ENCODE measurements around the gene FN1. TPM values are rescaled to one million over a fixed set of nuclear protein-coding genes. Genes with fewer than 3 reads are reported as not detected.

Gene FN1
- total and polyA plus RNA-seq, 2 of the 8 experiments (the other 6 are each of a cell fraction or from before 2014, with no cell fraction given) = 42.9 to 109 TPM

DNA sequence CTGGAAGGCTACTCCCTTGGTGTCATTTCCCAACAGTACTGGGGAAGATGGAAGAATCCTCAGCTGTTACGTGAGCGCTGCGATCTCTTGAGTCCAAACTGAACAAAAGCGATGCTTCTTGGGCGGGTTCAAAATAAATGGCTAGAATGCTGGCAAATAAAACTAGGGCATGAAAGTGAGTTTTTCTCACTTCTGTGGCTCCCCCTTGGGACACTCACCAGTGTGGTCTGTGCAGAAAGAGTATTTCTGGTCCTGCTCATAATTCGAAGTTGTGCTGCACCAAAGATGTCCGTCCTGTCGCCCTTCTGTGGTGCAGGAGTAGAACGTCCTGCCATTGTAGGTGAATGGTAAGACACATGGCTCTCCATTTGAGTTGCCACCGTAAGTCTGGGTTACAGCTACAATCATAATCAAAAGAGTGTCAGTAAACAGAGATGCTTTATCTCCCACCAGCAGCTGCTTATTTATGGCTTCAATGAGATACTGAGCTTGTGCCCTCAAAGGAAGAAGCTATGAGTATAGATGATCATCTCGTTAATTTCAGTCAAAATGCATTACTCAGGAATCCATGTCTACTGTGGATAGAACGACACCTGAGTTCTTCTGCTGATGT, 11.8 kb downstream of the FN1 start (continued):
- TF ChIP-seq, protein P1, sequence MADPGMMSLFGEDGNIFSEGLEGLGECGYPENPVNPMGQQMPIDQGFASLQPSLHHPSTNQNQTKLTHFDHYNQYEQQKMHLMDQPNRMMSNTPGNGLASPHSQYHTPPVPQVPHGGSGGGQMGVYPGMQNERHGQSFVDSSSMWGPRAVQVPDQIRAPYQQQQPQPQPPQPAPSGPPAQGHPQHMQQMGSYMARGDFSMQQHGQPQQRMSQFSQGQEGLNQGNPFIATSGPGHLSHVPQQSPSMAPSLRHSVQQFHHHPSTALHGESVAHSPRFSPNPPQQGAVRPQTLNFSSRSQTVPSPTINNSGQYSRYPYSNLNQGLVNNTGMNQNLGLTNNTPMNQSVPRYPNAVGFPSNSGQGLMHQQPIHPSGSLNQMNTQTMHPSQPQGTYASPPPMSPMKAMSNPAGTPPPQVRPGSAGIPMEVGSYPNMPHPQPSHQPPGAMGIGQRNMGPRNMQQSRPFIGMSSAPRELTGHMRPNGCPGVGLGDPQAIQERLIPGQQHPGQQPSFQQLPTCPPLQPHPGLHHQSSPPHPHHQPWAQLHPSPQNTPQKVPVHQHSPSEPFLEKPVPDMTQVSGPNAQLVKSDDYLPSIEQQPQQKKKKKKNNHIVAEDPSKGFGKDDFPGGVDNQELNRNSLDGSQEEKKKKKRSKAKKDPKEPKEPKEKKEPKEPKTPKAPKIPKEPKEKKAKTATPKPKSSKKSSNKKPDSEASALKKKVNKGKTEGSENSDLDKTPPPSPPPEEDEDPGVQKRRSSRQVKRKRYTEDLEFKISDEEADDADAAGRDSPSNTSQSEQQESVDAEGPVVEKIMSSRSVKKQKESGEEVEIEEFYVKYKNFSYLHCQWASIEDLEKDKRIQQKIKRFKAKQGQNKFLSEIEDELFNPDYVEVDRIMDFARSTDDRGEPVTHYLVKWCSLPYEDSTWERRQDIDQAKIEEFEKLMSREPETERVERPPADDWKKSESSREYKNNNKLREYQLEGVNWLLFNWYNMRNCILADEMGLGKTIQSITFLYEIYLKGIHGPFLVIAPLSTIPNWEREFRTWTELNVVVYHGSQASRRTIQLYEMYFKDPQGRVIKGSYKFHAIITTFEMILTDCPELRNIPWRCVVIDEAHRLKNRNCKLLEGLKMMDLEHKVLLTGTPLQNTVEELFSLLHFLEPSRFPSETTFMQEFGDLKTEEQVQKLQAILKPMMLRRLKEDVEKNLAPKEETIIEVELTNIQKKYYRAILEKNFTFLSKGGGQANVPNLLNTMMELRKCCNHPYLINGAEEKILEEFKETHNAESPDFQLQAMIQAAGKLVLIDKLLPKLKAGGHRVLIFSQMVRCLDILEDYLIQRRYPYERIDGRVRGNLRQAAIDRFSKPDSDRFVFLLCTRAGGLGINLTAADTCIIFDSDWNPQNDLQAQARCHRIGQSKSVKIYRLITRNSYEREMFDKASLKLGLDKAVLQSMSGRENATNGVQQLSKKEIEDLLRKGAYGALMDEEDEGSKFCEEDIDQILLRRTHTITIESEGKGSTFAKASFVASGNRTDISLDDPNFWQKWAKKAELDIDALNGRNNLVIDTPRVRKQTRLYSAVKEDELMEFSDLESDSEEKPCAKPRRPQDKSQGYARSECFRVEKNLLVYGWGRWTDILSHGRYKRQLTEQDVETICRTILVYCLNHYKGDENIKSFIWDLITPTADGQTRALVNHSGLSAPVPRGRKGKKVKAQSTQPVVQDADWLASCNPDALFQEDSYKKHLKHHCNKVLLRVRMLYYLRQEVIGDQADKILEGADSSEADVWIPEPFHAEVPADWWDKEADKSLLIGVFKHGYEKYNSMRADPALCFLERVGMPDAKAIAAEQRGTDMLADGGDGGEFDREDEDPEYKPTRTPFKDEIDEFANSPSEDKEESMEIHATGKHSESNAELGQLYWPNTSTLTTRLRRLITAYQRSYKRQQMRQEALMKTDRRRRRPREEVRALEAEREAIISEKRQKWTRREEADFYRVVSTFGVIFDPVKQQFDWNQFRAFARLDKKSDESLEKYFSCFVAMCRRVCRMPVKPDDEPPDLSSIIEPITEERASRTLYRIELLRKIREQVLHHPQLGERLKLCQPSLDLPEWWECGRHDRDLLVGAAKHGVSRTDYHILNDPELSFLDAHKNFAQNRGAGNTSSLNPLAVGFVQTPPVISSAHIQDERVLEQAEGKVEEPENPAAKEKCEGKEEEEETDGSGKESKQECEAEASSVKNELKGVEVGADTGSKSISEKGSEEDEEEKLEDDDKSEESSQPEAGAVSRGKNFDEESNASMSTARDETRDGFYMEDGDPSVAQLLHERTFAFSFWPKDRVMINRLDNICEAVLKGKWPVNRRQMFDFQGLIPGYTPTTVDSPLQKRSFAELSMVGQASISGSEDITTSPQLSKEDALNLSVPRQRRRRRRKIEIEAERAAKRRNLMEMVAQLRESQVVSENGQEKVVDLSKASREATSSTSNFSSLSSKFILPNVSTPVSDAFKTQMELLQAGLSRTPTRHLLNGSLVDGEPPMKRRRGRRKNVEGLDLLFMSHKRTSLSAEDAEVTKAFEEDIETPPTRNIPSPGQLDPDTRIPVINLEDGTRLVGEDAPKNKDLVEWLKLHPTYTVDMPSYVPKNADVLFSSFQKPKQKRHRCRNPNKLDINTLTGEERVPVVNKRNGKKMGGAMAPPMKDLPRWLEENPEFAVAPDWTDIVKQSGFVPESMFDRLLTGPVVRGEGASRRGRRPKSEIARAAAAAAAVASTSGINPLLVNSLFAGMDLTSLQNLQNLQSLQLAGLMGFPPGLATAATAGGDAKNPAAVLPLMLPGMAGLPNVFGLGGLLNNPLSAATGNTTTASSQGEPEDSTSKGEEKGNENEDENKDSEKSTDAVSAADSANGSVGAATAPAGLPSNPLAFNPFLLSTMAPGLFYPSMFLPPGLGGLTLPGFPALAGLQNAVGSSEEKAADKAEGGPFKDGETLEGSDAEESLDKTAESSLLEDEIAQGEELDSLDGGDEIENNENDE (IDR thresholded peaks at IDR 0.05; ENCODE audit: insufficient replicate concordance, low read length) = no peak
- TF ChIP-seq ASH2L (IDR thresholded peaks at IDR 0.05; ENCODE audit: low read length) (no peak), SIRT6 (IDR thresholded peaks at IDR 0.05; ENCODE audit: low read length) (no peak), EP300 (IDR thresholded peaks at IDR 0.05; ENCODE audit: borderline replicate concordance in 1 of 2, low read depth in 2 of 2, low read length in 2 of 2) (no peak), SP4 (IDR thresholded peaks at IDR 0.05; ENCODE audit: low read length) (no peak), CREB1 (IDR thresholded peaks at IDR 0.05) (no peak), JUND (IDR thresholded peaks at IDR 0.05; ENCODE audit: low read length) (no peak), EGR1 (IDR thresholded peaks at IDR 0.05; ENCODE audit: borderline replicate concordance, low read depth, low read length) (no peak)
